HepG2 (cell line): Measurements from ENCODE around the gene PPP1R15B. TPM values are rescaled to one million over a fixed set of nuclear protein-coding genes. Genes with fewer than 3 reads are reported as not detected.

Source experiments
- CEBPB ChIP-seq: IDR thresholded peaks from 2 replicates; pipeline ENCODE4 v1.6.1; 2011; ENCODE audit warnings: low read depth, low read length, improper control_type of control experiment, borderline replicate concordance
- HHEX ChIP-seq: IDR thresholded peaks from 2 replicates; pipeline ENCODE4 v1.6.1; 2016; ENCODE audit warnings: control low read depth
- HNF1A ChIP-seq, 2 experiments: sonication (generic) in 1 of 2; formaldehyde crosslinking in 1 of 2; IDR thresholded peaks; 2 replicates each; pipeline versions ENCODE4 v1.4.0 to v1.6.1; 2016 to 2020; ENCODE audit warnings: borderline replicate concordance in 1 of 2, low read depth in 1 of 2, mild to moderate bottlenecking in 1 of 2, missing genetic modification reagents in 1 of 2
- JUND ChIP-seq: sonication (generic); formaldehyde crosslinking; IDR thresholded peaks from 2 replicates; pipeline ENCODE4 v1.8.0; 2022; ENCODE audit warnings: mild to moderate bottlenecking, missing genetic modification reagents
- MYNN ChIP-seq: sonication (generic); formaldehyde crosslinking; IDR thresholded peaks from 2 replicates; pipeline ENCODE4 v1.4.0; 2020; ENCODE audit warnings: mild to moderate bottlenecking, low read depth, missing genetic modification reagents
- NFE2L1 ChIP-seq: sonication (generic); formaldehyde crosslinking; IDR thresholded peaks from 2 replicates; pipeline ENCODE4 v1.4.0; 2020; ENCODE audit warnings: missing genetic modification reagents, mild to moderate bottlenecking, borderline replicate concordance
- SIX4 ChIP-seq: sonication (generic); formaldehyde crosslinking; IDR thresholded peaks from 2 replicates; pipeline ENCODE4 v1.4.0; 2020; ENCODE audit warnings: missing genetic modification reagents
- polyA plus RNA-seq, 8 experiments: library from polyadenylated mRNA; depleted of rRNA in 3 of 8; stranded (reverse) in 7 of 8; unstranded in 1 of 8; fragments of >200 nt; fragmentation: Illumina TruSeq in 4 of 8; extraction: Trizol in 4 of 8; gene quantifications; 2 replicates each; pipeline versions ENCODE4 v1.2.1 to v1.2.3, GENCODE V29; 2011 to 2016; ENCODE audit warnings: low read depth in 4 of 8, missing spikeins in 1 of 8, mixed read lengths in 1 of 8; ENCODE audit not compliant: insufficient read depth in 1 of 8
- total RNA-seq, 5 experiments: library from RNA; depleted of rRNA; stranded (reverse); fragments of >200 nt; fragmentation: Illumina TruSeq; extraction: Trizol; gene quantifications; 2 replicates each; pipeline ENCODE4 v1.2.3, GENCODE V29; 2016; ENCODE audit warnings: low read depth in 1 of 5
- TF ChIP-seq, protein P1 (sequence below), 2 experiments: sonication (generic) in 1 of 2; formaldehyde crosslinking in 1 of 2; IDR thresholded peaks; 2 replicates each; pipeline versions ENCODE4 v1.6.1 to v1.9.0; 2014 to 2022; ENCODE audit warnings: antibody characterized with exemption in 1 of 2, borderline replicate concordance in 1 of 2, inconsistent platforms in 1 of 2, low read depth in 1 of 2, missing genetic modification reagents in 1 of 2
- TF ChIP-seq, protein P2 (sequence below): sonication (generic); formaldehyde crosslinking; IDR thresholded peaks from 2 replicates; pipeline ENCODE4 v1.5.1; 2020; ENCODE audit warnings: missing genetic modification reagents, mild to moderate bottlenecking, borderline replicate concordance

The PPP1R15B gene
- total and polyA plus RNA-seq, 2 of the 13 experiments (the other 11 are each of a cell fraction or from before 2014, with no cell fraction given), result 13.4 to 23.8 TPM

- TF ChIP-seq, protein P1, sequence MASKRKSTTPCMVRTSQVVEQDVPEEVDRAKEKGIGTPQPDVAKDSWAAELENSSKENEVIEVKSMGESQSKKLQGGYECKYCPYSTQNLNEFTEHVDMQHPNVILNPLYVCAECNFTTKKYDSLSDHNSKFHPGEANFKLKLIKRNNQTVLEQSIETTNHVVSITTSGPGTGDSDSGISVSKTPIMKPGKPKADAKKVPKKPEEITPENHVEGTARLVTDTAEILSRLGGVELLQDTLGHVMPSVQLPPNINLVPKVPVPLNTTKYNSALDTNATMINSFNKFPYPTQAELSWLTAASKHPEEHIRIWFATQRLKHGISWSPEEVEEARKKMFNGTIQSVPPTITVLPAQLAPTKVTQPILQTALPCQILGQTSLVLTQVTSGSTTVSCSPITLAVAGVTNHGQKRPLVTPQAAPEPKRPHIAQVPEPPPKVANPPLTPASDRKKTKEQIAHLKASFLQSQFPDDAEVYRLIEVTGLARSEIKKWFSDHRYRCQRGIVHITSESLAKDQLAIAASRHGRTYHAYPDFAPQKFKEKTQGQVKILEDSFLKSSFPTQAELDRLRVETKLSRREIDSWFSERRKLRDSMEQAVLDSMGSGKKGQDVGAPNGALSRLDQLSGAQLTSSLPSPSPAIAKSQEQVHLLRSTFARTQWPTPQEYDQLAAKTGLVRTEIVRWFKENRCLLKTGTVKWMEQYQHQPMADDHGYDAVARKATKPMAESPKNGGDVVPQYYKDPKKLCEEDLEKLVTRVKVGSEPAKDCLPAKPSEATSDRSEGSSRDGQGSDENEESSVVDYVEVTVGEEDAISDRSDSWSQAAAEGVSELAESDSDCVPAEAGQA (IDR thresholded peaks at IDR 0.05; ENCODE audit: low read depth), result peak; percentile 97
- TF ChIP-seq, protein P1 (CRISPR knock-in tag; IDR thresholded peaks at IDR 0.05; ENCODE audit: borderline replicate concordance), result no peak
- TF ChIP-seq, protein P2, sequence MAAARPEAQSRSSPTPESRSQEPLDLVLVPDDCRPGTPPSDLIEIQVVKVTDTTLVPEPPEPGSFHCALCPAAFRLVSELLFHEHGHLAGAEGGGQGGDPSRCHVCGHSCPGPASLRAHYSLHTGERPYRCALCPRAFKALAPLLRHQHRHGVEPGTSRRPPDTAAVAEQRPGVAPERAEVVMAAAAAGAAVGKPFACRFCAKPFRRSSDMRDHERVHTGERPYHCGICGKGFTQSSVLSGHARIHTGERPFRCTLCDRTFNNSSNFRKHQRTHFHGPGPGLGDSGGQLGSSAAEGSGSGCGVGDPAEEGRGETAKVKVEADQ (CRISPR knock-in tag), result no peak
- TF ChIP-seq NFE2L1 (CRISPR knock-in tag) (peak; percentile 18; the same call in 1 of the 2 replicates), HNF1A (IDR thresholded peaks at IDR 0.05; ENCODE audit: low read depth) (no peak), HNF1A (CRISPR knock-in tag; IDR thresholded peaks at IDR 0.05; ENCODE audit: borderline replicate concordance) (0 out of 2 replicates have a peak, but pooled peaks have one; percentile 18), JUND (CRISPR knock-in tag) (no peak), CEBPB (peak; percentile 95), SIX4 (CRISPR knock-in tag) (no peak), MYNN (CRISPR knock-in tag) (no peak), HHEX (CRISPR knock-in tag) (no peak)
These were observed at the start of gene PPP1R15B (continued) for GRCh38 chr1:204411451-204412204.
